SU-DHL-6 (cell line): ENCODE measurements around the gene NTF4.

Experiments
- H2AFZ ChIP-seq: fragments of 200-600 bp; sonication (generic); 2 replicates; pipeline ENCODE4 v1.6.1; 2014; ENCODE audit warnings: low read depth, mild to moderate bottlenecking, moderate library complexity, mixed read lengths, antibody characterized with exemption, low read length; ENCODE audit not compliant: severe bottlenecking
- H3F3A ChIP-seq: fragments of 200-600 bp; shearing (Covaris generic); 2 replicates; pipeline ENCODE4 v1.6.0; 2016; ENCODE audit warnings: antibody characterized with exemption, mild to moderate bottlenecking; ENCODE audit not compliant: insufficient read depth
- H3K27ac ChIP-seq: fragments of 200-600 bp; sonication (generic); 2 replicates; pipeline ENCODE4 v1.5.1; 2016; ENCODE audit warnings: low read depth, mild to moderate bottlenecking, low read length, moderate library complexity, mixed read lengths
- H3K27me3 ChIP-seq: fragments of 200-600 bp; sonication (generic), shearing (Covaris generic); 2 replicates; pipeline ENCODE4 v1.6.0; 2014; ENCODE audit warnings: mild to moderate bottlenecking, low read length
- H3K36me3 ChIP-seq: fragments of 200-600 bp; sonication (generic); 2 replicates; pipeline ENCODE4 v1.6.1; 2014; ENCODE audit warnings: mild to moderate bottlenecking, low read length, mixed read lengths
- H3K4me2 ChIP-seq: fragments of 300-600, 200-600 bp; shearing (Covaris generic), sonication (generic); 2 replicates; pipeline ENCODE4 v1.6.0; 2014; ENCODE audit warnings: low read length, low read depth, mild to moderate bottlenecking; ENCODE audit not compliant: poor library complexity, severe bottlenecking
- H3K4me3 ChIP-seq: fragments of 200-600 bp; sonication (generic); 2 replicates; pipeline ENCODE4 v1.5.1; 2014; ENCODE audit warnings: antibody characterized with exemption, low read length, mild to moderate bottlenecking, mixed read lengths; ENCODE audit not compliant: insufficient read depth, poor library complexity, severe bottlenecking
- H3K79me2 ChIP-seq: fragments of 200-600 bp; sonication (generic); 2 replicates; pipeline ENCODE4 v1.6.1; 2014; ENCODE audit warnings: mild to moderate bottlenecking, low read length, moderate library complexity; ENCODE audit not compliant: insufficient read depth
- H3K9ac ChIP-seq: fragments of 200-600 bp; sonication (generic); 2 replicates; pipeline ENCODE4 v1.7.0; 2014; ENCODE audit warnings: mild to moderate bottlenecking, low read length
- H3K9me2 ChIP-seq: fragments of 200-600 bp; sonication (generic); replicated peaks from 2 replicates; pipeline ENCODE4 v1.6.1; 2014; ENCODE audit warnings: low read length; ENCODE audit not compliant: insufficient read depth
- H3K9me3 ChIP-seq: fragments of 200-600 bp; sonication (generic); 2 replicates; pipeline ENCODE4 v1.6.1; 2014; ENCODE audit warnings: low read length, mixed read lengths; ENCODE audit not compliant: insufficient read depth
- H4K20me1 ChIP-seq: fragments of 200-600 bp; sonication (generic); 2 replicates; pipeline ENCODE4 v1.6.1; 2014; ENCODE audit warnings: low read depth, mild to moderate bottlenecking, antibody characterized with exemption, low read length, moderate library complexity, mixed read lengths
- CTCF ChIP-seq: fragments of 200-600 bp; sonication (generic); IDR thresholded peaks from one replicate; pipeline ENCODE4 v1.5.1; 2017; ENCODE audit warnings: antibody characterized with exemption, mild to moderate bottlenecking, low read length, moderate library complexity; ENCODE audit not compliant: insufficient read depth, poor library complexity, severe bottlenecking
- EZH2phosphoT487 ChIP-seq: fragments of 200-600 bp; sonication (generic), shearing (Covaris generic); conservative IDR thresholded peaks from 2 replicates; pipeline ENCODE4 v1.6.1; 2018; ENCODE audit warnings: mild to moderate bottlenecking, antibody characterized with exemption, low read length, moderate library complexity, mixed read lengths

NTF4 gene

DNA sequence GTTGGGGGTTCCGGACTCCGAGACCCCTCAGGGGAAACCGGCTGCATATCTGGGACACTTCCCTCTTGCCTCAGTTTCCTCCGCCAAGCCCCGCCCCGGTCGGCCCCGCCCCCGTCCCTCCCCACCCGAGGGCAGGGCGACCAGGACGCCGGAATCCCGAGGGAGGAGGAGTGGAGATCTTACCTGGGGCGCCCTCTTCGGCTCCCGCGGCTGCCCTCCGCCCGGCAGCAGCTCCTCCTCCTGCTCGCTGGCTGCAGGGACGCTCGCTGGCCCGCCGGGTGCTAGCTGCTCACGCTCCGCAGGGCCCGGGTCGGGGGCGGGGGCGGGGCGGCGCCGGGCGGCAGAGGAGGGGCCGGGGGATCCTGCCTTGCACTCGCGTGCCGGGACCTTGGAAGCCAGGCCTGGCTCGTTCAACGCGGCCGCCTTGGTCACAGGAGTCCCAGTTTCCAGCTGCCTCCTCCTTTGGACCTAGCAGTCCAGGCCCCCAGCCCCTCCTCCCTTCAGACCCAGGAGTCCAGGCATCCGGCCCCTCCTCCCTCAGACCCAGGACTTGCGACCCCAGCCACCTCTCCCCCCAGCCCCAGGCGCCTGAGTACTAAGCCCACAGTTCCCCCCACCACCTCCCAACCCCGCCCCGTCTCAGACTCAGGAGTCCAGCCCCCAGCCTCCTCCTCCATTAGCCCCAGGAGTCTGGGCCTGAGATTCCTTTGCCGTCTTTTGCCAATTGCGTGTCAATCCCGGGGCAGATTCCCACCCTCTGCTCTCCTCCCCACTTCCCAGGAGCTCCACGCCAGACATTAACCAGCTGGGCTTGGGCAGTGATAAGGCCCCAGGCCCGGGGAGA is at the start of gene NTF4:
TSS of gene NTF4 (minus strand) at position 51 of the 844 bp plus-strand sequence. CDS start 2,821 bp downstream, outside the sequence.
- no peak within 1 kb of the TSS for H3K9ac ChIP-seq
- H3K4me3 ChIP-seq = no peak within 1 kb of the TSS
- no peak within 1 kb of the TSS for H2AFZ ChIP-seq

GRCh38 chr19:49113762-49114629 is 49.4 kb upstream of the NTF4 start, which contains the start of gene LIN7B:
Gene LIN7B (plus strand): TSS chr19:49114370. CDS start chr19:49114405, 35 bp downstream.
- H3K27ac ChIP-seq = no peak within 1 kb of the TSS
- no peaks in the 10 kb centered on the region for H3K9me3 ChIP-seq
- TF ChIP-seq EZH2phosphoT487 (no peak), CTCF (no peak)
- H3K4me2 ChIP-seq = peak within 1 kb of the TSS; percentile 94
- peak within 1 kb of the TSS; percentile 59 for H3K9ac ChIP-seq
- no peaks in the 10 kb centered on the region for H3K27me3 ChIP-seq
- no peaks in the 10 kb centered on the region for H3K9me2 ChIP-seq
- H3K4me3 ChIP-seq = peak within 1 kb of the TSS; percentile 53
- no peaks in the 10 kb centered on the region for H3K36me3 ChIP-seq
- peak within 1 kb of the TSS; percentile 98 for H2AFZ ChIP-seq
- H3F3A ChIP-seq = peaks cover 25% of the 10 kb centered on the region
- no peaks in the 10 kb centered on the region for H4K20me1 ChIP-seq
- no peaks in the 10 kb centered on the region for H3K79me2 ChIP-seq

More for the DNA sequence above, at the start of gene NTF4:
- no peak within 1 kb of the TSS for H3K27ac ChIP-seq
- H3K4me2 ChIP-seq = no peak within 1 kb of the TSS
- H3F3A ChIP-seq = no peaks in the 10 kb centered on the region
- no peaks in the 10 kb centered on the region for H3K9me3 ChIP-seq
- no peaks in the 10 kb centered on the region for H3K36me3 ChIP-seq
- TF ChIP-seq CTCF (no peak), EZH2phosphoT487 (no peak)
- no peaks in the 10 kb centered on the region for H4K20me1 ChIP-seq
- H3K79me2 ChIP-seq = no peaks in the 10 kb centered on the region
- H3K9me2 ChIP-seq = no peaks in the 10 kb centered on the region
- no peaks in the 10 kb centered on the region for H3K27me3 ChIP-seq

- H3K27ac ChIP-seq = no peak overlapping the region
- peaks cover 21% of the 10 kb centered on the region for H3F3A ChIP-seq
- H3K9me2 ChIP-seq = no peaks in the 10 kb centered on the region
Observed at GRCh38 chr19:49111218-49111998, 46.8 kb upstream of the NTF4 start.

More at GRCh38 chr19:49111218-49111998, 46.8 kb upstream of the NTF4 start:
- Histone ChIP-seq H3K4me2 (no peak overlapping the region), H3K9ac (no peak overlapping the region), H3K27me3 (no peaks in the 10 kb centered on the region), H3K79me2 (no peaks in the 10 kb centered on the region), H3K4me3 (no peak overlapping the region), H3K36me3 (peaks cover 3% of the 10 kb centered on the region; the same call in 1 of the 2 replicates), H4K20me1 (no peaks in the 10 kb centered on the region; the same call in 1 of the 2 replicates), H2AFZ (no peak overlapping the region), H3K9me3 (no peaks in the 10 kb centered on the region)
- no peak for TF ChIP-seq EZH2phosphoT487
- no peak for TF ChIP-seq CTCF
